GM12878 (cell line): ENCODE data around the gene FADS3. TPM values are rescaled to one million over a fixed set of nuclear protein-coding genes. Genes with fewer than 3 reads are reported as not detected.

Source experiments
- ATAC-seq: fragments of 200-7000 bp; cut with Tn5 transposase; 3 replicates; pipeline ENCODE4 v1.9.1; 2020; ENCODE audit warnings: mild to moderate bottlenecking, moderate library complexity
- BruUV-seq: library from RNA; stranded (reverse); fragments of 400-500 nt; replicated peaks from 2 replicates; lab custom pipeline; 2021; lab: Mats Ljungman, UMichigan
- CTCF ChIA-PET: fragments of 300-600 bp; sonication (Branson Sonifier 250); formaldehyde crosslinking; extraction: SDS; loops from one replicate; lab custom pipeline; 2021; ENCODE audit warnings: inconsistent platforms; lab: Yijun Ruan, JAX
- POLR2A ChIA-PET: fragments of 350-600 bp; formaldehyde crosslinking; extraction: SDS; loops from one replicate; lab custom pipeline; 2021; ENCODE audit warnings: inconsistent platforms; lab: Charles Lee
- RAD21 ChIA-PET: fragments of 300-600 bp; sonication (Branson Sonifier 250); formaldehyde crosslinking; loops from one replicate; lab custom pipeline; 2023; ENCODE audit warnings: antibody characterized with exemption; ENCODE audit not compliant: unreplicated experiment; lab: Charles Lee
- SMC1A ChIA-PET: fragments of 300-600 bp; sonication (Branson Sonifier 250); formaldehyde crosslinking; loops from one replicate; lab custom pipeline; 2023; ENCODE audit not compliant: unreplicated experiment, uncharacterized antibody; lab: Charles Lee
- DNase-seq: peaks from one replicate; pipeline ENCODE4 v3.0.0-alpha.2; 2011; ENCODE audit warnings: low read depth, low spot score
- FAIRE-seq: peaks from 3 replicates; lab custom pipeline; 2011; peaks lifted over from hg19 to GRCh38; lab: Jason Lieb, UNC
- H2AFZ ChIP-seq: 2 replicates; pipeline ENCODE4 v1.6.0; 2011; ENCODE audit warnings: low read depth, low read length, control low read depth; ENCODE audit not compliant: control insufficient read depth
- H3K27ac ChIP-seq: 2 replicates; pipeline ENCODE4 v1.5.1; 2011; ENCODE audit warnings: control low read depth; ENCODE audit not compliant: control insufficient read depth, insufficient read depth
- H3K27me3 ChIP-seq, 2 experiments: replicated peaks in 1 of 2; 2 replicates each; pipeline versions ENCODE4 v1.6.0 to v1.6.1; 2011; ENCODE audit warnings: low read length in 1 of 2; ENCODE audit not compliant: control insufficient read depth in 2 of 2, insufficient read depth in 2 of 2
- H3K36me3 ChIP-seq, 2 experiments: 2 replicates each; pipeline ENCODE4 v1.5.1; 2011; ENCODE audit warnings: low read length in 1 of 2; ENCODE audit not compliant: control insufficient read depth in 2 of 2, insufficient read depth in 2 of 2
- H3K4me1 ChIP-seq: 2 replicates; pipeline ENCODE4 v1.6.1; 2011; ENCODE audit warnings: mild to moderate bottlenecking, low read length, moderate library complexity, mixed read lengths; ENCODE audit not compliant: control insufficient read depth, insufficient read depth
- H3K4me2 ChIP-seq: 2 replicates; pipeline ENCODE4 v1.6.0; 2011; ENCODE audit warnings: control low read depth; ENCODE audit not compliant: control insufficient read depth, insufficient read depth
- H3K4me3 ChIP-seq: fragments of 200-600 bp; sonication (generic); 2 replicates; pipeline ENCODE4 v1.5.1; 2016
- H3K79me2 ChIP-seq: 2 replicates; pipeline ENCODE4 v1.6.0; 2011; ENCODE audit warnings: low read length; ENCODE audit not compliant: control insufficient read depth, insufficient read depth
- H3K9ac ChIP-seq: 2 replicates; pipeline ENCODE4 v1.8.0; 2011; ENCODE audit warnings: low read length, control low read depth, mixed read lengths; ENCODE audit not compliant: control insufficient read depth, insufficient read depth
- H3K9me3 ChIP-seq: replicated peaks from 3 replicates; pipeline ENCODE4 v1.5.1; 2011; ENCODE audit warnings: mild to moderate bottlenecking, low read length; ENCODE audit not compliant: control insufficient read depth, insufficient read depth
- H4K20me1 ChIP-seq: 2 replicates; pipeline ENCODE4 v1.6.0; 2011; ENCODE audit not compliant: control insufficient read depth, insufficient read depth
- BCL11A ChIP-seq: IDR thresholded peaks from 2 replicates; pipeline ENCODE4 v1.6.1; 2011; ENCODE audit warnings: low read depth, low read length
- BMI1 ChIP-seq: fragments of 450-650 bp; IDR thresholded peaks from 2 replicates; pipeline ENCODE4 v1.6.1; 2016; ENCODE audit warnings: mild to moderate bottlenecking, moderate library complexity, borderline replicate concordance
- CTCF ChIP-seq, 3 experiments: IDR thresholded peaks in 2 of 3; conservative IDR thresholded peaks in 1 of 3; 2 replicates each; pipeline ENCODE4 v1.5.1; 2011; ENCODE audit warnings: low read depth in 3 of 3, low read length in 3 of 3, mild to moderate bottlenecking in 3 of 3, control low read depth in 2 of 3, moderate library complexity in 2 of 3, inconsistent platforms in 1 of 3, mixed read lengths in 1 of 3; ENCODE audit not compliant: control insufficient read depth in 2 of 3, insufficient read depth in 1 of 3; ENCODE audit errors: extremely low read depth in 1 of 3
- EP300 ChIP-seq, 2 experiments: fragments of 150-350 bp in 1 of 2; IDR thresholded peaks; 2 replicates each; pipeline ENCODE4 v1.6.1; 2011 to 2012; ENCODE audit warnings: low read depth in 2 of 2, low read length in 2 of 2, borderline replicate concordance in 1 of 2, improper control_type of control experiment in 1 of 2, inconsistent platforms in 1 of 2; ENCODE audit not compliant: control insufficient read depth in 1 of 2
- EZH2 ChIP-seq: IDR thresholded peaks from 2 replicates; pipeline ENCODE4 v1.6.1; 2012; ENCODE audit warnings: low read depth, mild to moderate bottlenecking, control low read depth, inconsistent platforms, low read length, borderline replicate concordance; ENCODE audit not compliant: control insufficient read depth
- IRF4 ChIP-seq: IDR thresholded peaks from 2 replicates; pipeline ENCODE4 v1.6.1; 2011; ENCODE audit warnings: low read depth, low read length
- MEF2B ChIP-seq: fragments of 450-650 bp; IDR thresholded peaks from 2 replicates; pipeline ENCODE4 v1.6.1; 2018; ENCODE audit warnings: mild to moderate bottlenecking, moderate library complexity; ENCODE audit not compliant: partially characterized antibody, poor library complexity, severe bottlenecking
- NFYA ChIP-seq: IDR thresholded peaks from 2 replicates; pipeline ENCODE4 v1.6.1; 2011; ENCODE audit warnings: low read depth, mild to moderate bottlenecking, low read length, improper control_type of control experiment, borderline replicate concordance
- NFYB ChIP-seq: IDR thresholded peaks from 2 replicates; pipeline ENCODE4 v1.6.1; 2011; ENCODE audit warnings: low read depth, mild to moderate bottlenecking, low read length, improper control_type of control experiment, moderate library complexity; ENCODE audit not compliant: insufficient read depth
- RAD21 ChIP-seq: IDR thresholded peaks from 2 replicates; pipeline ENCODE4 v1.6.1; 2011; ENCODE audit warnings: mild to moderate bottlenecking, low read depth, low read length, moderate library complexity; ENCODE audit not compliant: insufficient read depth
- SMAD1 ChIP-seq: fragments of 450-650 bp; IDR thresholded peaks from 2 replicates; pipeline ENCODE4 v1.6.1; 2018; ENCODE audit warnings: mild to moderate bottlenecking, low read depth; ENCODE audit not compliant: partially characterized antibody
- SMC3 ChIP-seq: IDR thresholded peaks from 2 replicates; pipeline ENCODE4 v1.6.1; 2011; ENCODE audit warnings: low read length, improper control_type of control experiment, borderline replicate concordance
- SPI1 ChIP-seq: IDR thresholded peaks from 2 replicates; pipeline ENCODE4 v1.6.1; 2011; ENCODE audit warnings: low read depth, mild to moderate bottlenecking, low read length, moderate library complexity, borderline replicate concordance; ENCODE audit not compliant: insufficient read depth
- TCF3 ChIP-seq: IDR thresholded peaks from 2 replicates; pipeline ENCODE4 v1.6.1; 2012; ENCODE audit warnings: low read depth, mild to moderate bottlenecking, low read length, borderline replicate concordance; ENCODE audit not compliant: insufficient read depth
- YY1 ChIP-seq: IDR thresholded peaks from 2 replicates; pipeline ENCODE4 v1.6.1; 2011; ENCODE audit warnings: low read depth, mild to moderate bottlenecking, low read length
- WGBS: methylation state at CpG from one replicate; pipeline ENCODE4 v1.1.6; 2016; ENCODE audit warnings: low lambda C conversion rate; ENCODE audit not compliant: insufficient replicate concordance, insufficient coverage; ENCODE audit errors: missing lambda C conversion rate; 5-methylcytosine and 5-hydroxymethylcytosine counted together
- in situ Hi-C: fragments of 300-500 bp; cut with MboI; formaldehyde crosslinking; loops from 9 replicates; pipeline ENCODE4 v1.14.3; 2018; ENCODE audit warnings: mixed read lengths
- intact Hi-C: fragments of 100-400 bp; cut with micrococcal nuclease; formaldehyde crosslinking; loops from one replicate; pipeline ENCODE4 v1.14.2; 2022; ENCODE audit not compliant: unreplicated experiment
- polyA plus RNA-seq, 11 experiments: library from polyadenylated mRNA; depleted of rRNA in 4 of 11; unstranded in 6 of 11; stranded (reverse) in 5 of 11; fragments of >200 nt; fragmentation: Nextera tagmentation in 4 of 11; fragmentation: Illumina TruSeq in 1 of 11; extraction: Ambion mirVana in 4 of 11; extraction: Trizol in 1 of 11; gene quantifications; 1 replicate in 1 of 11; 2 replicates in 10 of 11; pipeline versions ENCODE4 v1.2.1 to v1.2.3, GENCODE V29; 2011 to 2016; ENCODE audit warnings: inconsistent platforms in 2 of 11, missing spikeins in 2 of 11, low read depth in 1 of 11
- total RNA-seq, 4 experiments: library from RNA; depleted of rRNA in 3 of 4; stranded (reverse); fragments of >200 nt in 3 of 4; fragmentation: Illumina TruSeq in 1 of 4; extraction: Trizol in 1 of 4; gene quantifications; 2 replicates each; pipeline versions ENCODE4 v1.2.1 to v1.2.3, GENCODE V29; 2013 to 2021
- TF ChIP-seq, protein P1 (sequence below): IDR thresholded peaks from 2 replicates; pipeline ENCODE4 v1.6.1; 2012; ENCODE audit warnings: low read depth, low read length, improper control_type of control experiment

Gene FADS3
- total and polyA plus RNA-seq, 10 of the 15 experiments (the other 5 are each of a cell fraction or from before 2014, with no cell fraction given), result 0.23 to 8.1 (median 4.2) TPM

DNA sequence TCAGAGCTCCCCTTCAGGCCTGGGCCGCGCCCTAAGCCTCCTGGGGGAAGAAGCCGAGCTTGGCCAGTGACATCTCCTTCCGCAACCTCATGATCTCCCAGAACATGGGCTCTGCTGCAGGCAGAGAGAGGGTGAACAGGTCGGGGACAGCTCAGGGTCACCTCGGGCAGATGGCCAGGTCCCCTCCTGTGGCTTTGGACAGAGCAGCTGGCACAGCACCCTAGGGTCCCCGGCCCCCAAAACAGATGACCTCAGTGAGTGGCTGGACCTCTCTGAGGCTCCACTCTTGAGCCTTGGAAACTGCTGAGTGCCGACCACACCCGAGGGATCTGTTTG, 6.9 kb upstream of the FADS3 start (continued):
- TF ChIP-seq SPI1 (no peak), BCL11A (no peak), TCF3 (no peak), NFYB (no peak), SMAD1 (no peak), BMI1 (no peak), NFYA (no peak)

GRCh38 chr11:61897387-61898246, 6.3 kb upstream of the FADS3 start:
- Histone ChIP-seq H3K9ac (no peak overlapping the region), H3K4me3 (no peak overlapping the region), H3K27ac (no peak overlapping the region), H3K79me2 (no peaks in the 10 kb centered on the region), H4K20me1 (no peaks in the 10 kb centered on the region), H3K4me2 (no peak overlapping the region), H3K36me3 (no peaks in the 10 kb centered on the region), H2AFZ (no peak overlapping the region), H3K27me3 (no peaks in the 10 kb centered on the region; a peak in 1 of 4 replicates), H3K9me3 (no peaks in the 10 kb centered on the region), H3K4me1 (no peaks in the 10 kb centered on the region)
- peak; percentile 87 for ATAC-seq
- TF ChIP-seq YY1 (0 out of 2 replicates have a peak, but pooled peaks have one; percentile 42), MEF2B (no peak), CTCF (IDR thresholded peaks at IDR 0.05 in 2 of 3, conservative IDR thresholded peaks at IDR 0.05 in 1 of 3; ENCODE audit: control insufficient read depth in 2 of 3, extremely low read depth in 1 of 3, insufficient read depth in 1 of 3, low read depth in 3 of 3, low read length in 3 of 3) (peak; percentile 86 to 95 (median 89)), RAD21 (peak; percentile 88), IRF4 (0 out of 2 replicates have a peak, but pooled peaks have one; percentile 16), EZH2 (no peak), SMC3 (peak; percentile 94), EP300 (IDR thresholded peaks at IDR 0.05; ENCODE audit: borderline replicate concordance in 1 of 2, control insufficient read depth in 1 of 2, low read depth in 2 of 2, low read length in 2 of 2) (no peak)
- TF ChIP-seq, protein P1, sequence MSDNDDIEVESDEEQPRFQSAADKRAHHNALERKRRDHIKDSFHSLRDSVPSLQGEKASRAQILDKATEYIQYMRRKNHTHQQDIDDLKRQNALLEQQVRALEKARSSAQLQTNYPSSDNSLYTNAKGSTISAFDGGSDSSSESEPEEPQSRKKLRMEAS, result no peak
- in situ Hi-C loops, result loop anchor here (5.0 kb wide), 3 partner anchors 100 to 210 kb away; no protein-coding TSS in a partner anchor
- 40% methylated on average over 16 of the region's 17 CpGs for WGBS
- BruUV-seq, result no TSS peak
- ChIA-PET SMC1A (interaction anchor here (0.9 to 11.0 kb wide), 15 partner anchors 27 to 215 kb away, joined by 3 to 168 read pairs (median 7); partner anchors contain the start of genes FEN1 and TMEM258), RAD21 (interaction anchor here (0.6 to 9.3 kb wide), 14 partner anchors 18 to 215 kb away, joined by 3 to 175 read pairs (median 4); no protein-coding TSS in a partner anchor), CTCF (interaction anchor here (0.6 to 11.4 kb wide), 35 partner anchors 11 to 233 kb away, joined by 3 to 321 read pairs (median 6); partner anchors contain the start of genes BEST1, FEN1, INCENP and TMEM258), POLR2A (interaction anchor here (0.6 to 1.3 kb wide), 4 partner anchors 50 to 210 kb away, joined by 3 to 5 read pairs (median 4); no protein-coding TSS in a partner anchor)
- intact Hi-C loops, result loop anchor here (1.0 kb wide), 3 partner anchors 100 to 185 kb away; no protein-coding TSS in a partner anchor
- DNase-seq, result no peak
- peak; percentile 72 for FAIRE-seq
